CD8-positive, alpha-beta memory T cell (primary cell): Measurements from ENCODE around the gene SMARCAL1. TPM values are rescaled to one million over a fixed set of nuclear protein-coding genes. Genes with fewer than 3 reads are reported as not detected.

Experiments
- CTCF ChIA-PET: fragments of 350-600 bp; sonication (Branson Sonifier 250); formaldehyde crosslinking; loops from one replicate; lab custom pipeline; 2021; ENCODE audit warnings: antibody characterized with exemption; lab: Charles Lee
- POLR2A ChIA-PET: fragments of 350-600 bp; sonication (Branson Sonifier 250); formaldehyde crosslinking; loops from one replicate; lab custom pipeline; 2021; ENCODE audit warnings: antibody characterized with exemption; lab: Charles Lee
- DNase-seq, 5 donors: peaks; one replicate each; pipeline versions ENCODE4 v3.0.0 to v3.0.0-alpha.2; 2020 to 2022; ENCODE audit warnings: mixed read lengths in 1 of 5
- H3K27ac ChIP-seq: one replicate; pipeline ENCODE4 v1.7.0; 2013; ENCODE audit warnings: low read depth, mild to moderate bottlenecking, low read length, moderate library complexity
- H3K27me3 ChIP-seq: 2 replicates; pipeline ENCODE4 v1.7.0; 2013; ENCODE audit warnings: low read length, mild to moderate bottlenecking; ENCODE audit not compliant: insufficient read depth, poor library complexity, severe bottlenecking
- H3K36me3 ChIP-seq: 2 replicates; pipeline ENCODE4 v1.7.0; 2013; ENCODE audit warnings: mild to moderate bottlenecking, low read length, moderate library complexity; ENCODE audit not compliant: insufficient read depth
- H3K4me1 ChIP-seq: 2 replicates; pipeline ENCODE4 v1.7.0; 2013; ENCODE audit warnings: mild to moderate bottlenecking, low read length, moderate library complexity; ENCODE audit not compliant: insufficient read depth
- H3K4me3 ChIP-seq: 2 replicates; pipeline ENCODE4 v1.7.0; 2013; ENCODE audit warnings: mild to moderate bottlenecking, low read length
- H3K9me3 ChIP-seq: 2 replicates; pipeline ENCODE4 v1.7.0; 2013; ENCODE audit warnings: mild to moderate bottlenecking, low read length
- H3K27ac Mint-ChIP-seq, 8 donors: one replicate each; pipeline ENCODE4 v1.8.0; 2020 to 2021; ENCODE audit warnings: mixed read lengths in 8 of 8, mild to moderate bottlenecking in 6 of 8, inconsistent platforms in 3 of 8, moderate library complexity in 3 of 8
- H3K27me3 Mint-ChIP-seq, 2 donors: one replicate each; pipeline ENCODE4 v1.8.0; 2020 to 2021; ENCODE audit warnings: mixed read lengths in 2 of 2, mild to moderate bottlenecking in 1 of 2, moderate library complexity in 1 of 2
- H3K36me3 Mint-ChIP-seq, 3 donors: one replicate each; pipeline ENCODE4 v1.8.0; 2020 to 2021; ENCODE audit warnings: mixed read lengths in 3 of 3, inconsistent platforms in 1 of 3, mild to moderate bottlenecking in 1 of 3
- H3K4me1 Mint-ChIP-seq, 3 donors: one replicate each; pipeline ENCODE4 v1.8.0; 2020 to 2021; ENCODE audit warnings: mixed read lengths in 3 of 3, inconsistent platforms in 1 of 3, mild to moderate bottlenecking in 1 of 3
- H3K4me3 Mint-ChIP-seq, 7 donors: one replicate each; pipeline ENCODE4 v1.8.0; 2020 to 2021; ENCODE audit warnings: mixed read lengths in 7 of 7, mild to moderate bottlenecking in 6 of 7, moderate library complexity in 4 of 7, inconsistent platforms in 2 of 7
- H3K9me3 Mint-ChIP-seq, 5 donors: one replicate each; pipeline ENCODE4 v1.8.0; 2020 to 2022; ENCODE audit warnings: mixed read lengths in 5 of 5, mild to moderate bottlenecking in 3 of 5, moderate library complexity in 2 of 5, inconsistent platforms in 1 of 5
- polyA plus RNA-seq: library from polyadenylated mRNA; unstranded; fragments of 300-500 nt; fragmentation: Illumina TruSeq; gene quantifications from one replicate; pipeline ENCODE4 v1.2.3, GENCODE V29; 2021
- total RNA-seq, 2 experiments: library from RNA; stranded (reverse); gene quantifications; one replicate each; pipeline ENCODE4 v1.2.3, GENCODE V29; 2021

The SMARCAL1 gene
- total and polyA plus RNA-seq, 3 experiments from 2014 or later, result 26.7 to 29.3 (median 28.2) TPM

DNA sequence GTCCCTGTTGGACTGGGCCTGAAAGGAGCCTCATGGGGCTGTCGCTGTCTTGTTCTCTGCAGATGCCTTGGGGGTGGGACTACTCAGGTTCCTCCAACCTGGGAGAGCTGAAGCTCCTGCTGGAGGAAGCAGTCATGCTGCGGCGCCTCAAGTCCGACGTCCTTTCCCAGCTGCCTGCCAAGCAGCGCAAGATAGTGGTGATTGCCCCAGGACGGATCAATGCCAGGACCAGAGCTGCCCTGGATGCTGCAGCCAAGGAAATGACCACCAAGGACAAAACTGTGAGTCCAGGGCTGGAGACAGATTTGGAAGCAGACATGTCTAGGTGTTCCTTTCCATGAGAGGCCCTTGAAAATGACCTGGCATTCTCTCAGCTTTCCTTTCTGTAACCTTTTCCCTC, 38.5 kb downstream of the SMARCAL1 start:
- Mint-ChIP-seq H3K36me3 (peaks cover 54 to 96% (median 58%) of the 10 kb centered on the region in 3 donors), H3K4me1 (no peaks in the 10 kb centered on the region), H3K9me3 (peaks cover 0 to 8% (median 2%) of the 10 kb centered on the region in 5 donors), H3K27me3 (no peaks in the 10 kb centered on the region), H3K4me3 (no peak overlapping the region), H3K27ac (no peak overlapping the region)
- H3K4me3 ChIP-seq, result no peak overlapping the region
- H3K36me3 ChIP-seq, result peaks cover 54% of the 10 kb centered on the region
- H3K9me3 ChIP-seq, result no peaks in the 10 kb centered on the region
- ChIA-PET CTCF (no interaction called here), POLR2A (interaction anchor here (0.6 kb wide), 1 partner anchor 48 kb away, joined by 3 read pairs; no protein-coding TSS in a partner anchor)
- no peak for DNase-seq
- H3K27me3 ChIP-seq, result no peaks in the 10 kb centered on the region
- no peaks in the 10 kb centered on the region for H3K4me1 ChIP-seq
- H3K27ac ChIP-seq, result no peak overlapping the region

DNA sequence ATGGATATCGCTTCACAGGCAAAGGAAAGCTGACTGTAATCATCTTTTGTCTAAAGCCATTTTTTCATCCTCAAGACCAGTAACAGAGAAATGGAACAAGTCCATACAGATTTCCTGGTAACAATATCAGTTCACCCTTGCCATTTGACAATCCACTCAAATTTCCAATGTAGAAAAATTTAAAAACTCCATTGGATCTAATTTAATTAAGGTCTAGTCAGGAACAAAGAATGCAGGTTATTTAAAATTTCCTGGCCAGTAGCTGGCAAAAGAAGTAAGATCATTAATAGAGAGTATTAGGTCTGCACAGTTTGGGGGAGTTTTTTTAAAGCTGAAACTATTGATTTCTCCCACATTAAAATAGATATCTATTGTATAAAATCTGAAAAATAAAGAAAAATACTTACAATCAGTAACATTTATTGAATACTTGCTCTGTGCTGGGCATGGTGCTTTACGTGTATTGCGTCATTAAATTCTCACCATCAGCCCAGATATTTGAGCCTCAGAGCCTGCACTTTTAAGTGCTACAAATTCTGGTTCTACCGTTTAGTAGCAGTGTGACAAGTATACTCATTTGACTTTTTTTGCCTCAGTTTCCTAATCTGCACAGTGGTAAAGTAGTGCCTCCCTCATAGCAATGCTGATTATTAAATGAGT, 41.8 kb downstream of the SMARCAL1 start:
- Mint-ChIP-seq H3K4me1 (no peaks in the 10 kb centered on the region), H3K27me3 (no peaks in the 10 kb centered on the region), H3K4me3 (no peak overlapping the region), H3K36me3 (peaks cover 28 to 68% (median 29%) of the 10 kb centered on the region in 3 donors), H3K9me3 (no peaks in the 10 kb centered on the region), H3K27ac (no peak overlapping the region)
- ChIA-PET CTCF (no interaction called here), POLR2A (no interaction called here)
- Histone ChIP-seq H3K27me3 (no peaks in the 10 kb centered on the region), H3K36me3 (peaks cover 28% of the 10 kb centered on the region), H3K9me3 (no peaks in the 10 kb centered on the region), H3K4me3 (no peak overlapping the region), H3K27ac (no peak overlapping the region), H3K4me1 (no peaks in the 10 kb centered on the region)
- no peak for DNase-seq

DNA sequence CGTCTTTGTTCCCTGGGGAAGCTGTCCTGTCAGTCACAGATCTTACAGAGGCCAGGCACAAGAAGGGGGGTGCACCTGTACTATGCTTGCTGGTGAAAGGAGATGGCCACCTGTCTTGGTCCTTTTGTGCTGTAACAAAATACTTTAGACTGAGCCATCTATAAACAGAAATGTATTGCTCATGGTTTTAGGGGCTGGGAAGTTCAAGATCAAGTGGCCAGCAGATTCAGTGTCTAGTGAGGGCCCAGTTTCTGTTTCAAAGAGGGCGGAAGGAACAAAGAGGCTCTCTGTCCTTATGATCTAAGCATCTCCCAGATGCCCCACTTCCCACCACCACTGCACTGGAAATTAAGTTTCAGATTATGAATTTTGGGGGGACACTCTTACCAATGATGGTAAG, 50.9 kb downstream of the SMARCAL1 start:
- H3K27me3 Mint-ChIP-seq, result peaks cover 0 to 3% of the 10 kb centered on the region in 2 donors
- no peaks in the 10 kb centered on the region for H3K9me3 Mint-ChIP-seq

DNA sequence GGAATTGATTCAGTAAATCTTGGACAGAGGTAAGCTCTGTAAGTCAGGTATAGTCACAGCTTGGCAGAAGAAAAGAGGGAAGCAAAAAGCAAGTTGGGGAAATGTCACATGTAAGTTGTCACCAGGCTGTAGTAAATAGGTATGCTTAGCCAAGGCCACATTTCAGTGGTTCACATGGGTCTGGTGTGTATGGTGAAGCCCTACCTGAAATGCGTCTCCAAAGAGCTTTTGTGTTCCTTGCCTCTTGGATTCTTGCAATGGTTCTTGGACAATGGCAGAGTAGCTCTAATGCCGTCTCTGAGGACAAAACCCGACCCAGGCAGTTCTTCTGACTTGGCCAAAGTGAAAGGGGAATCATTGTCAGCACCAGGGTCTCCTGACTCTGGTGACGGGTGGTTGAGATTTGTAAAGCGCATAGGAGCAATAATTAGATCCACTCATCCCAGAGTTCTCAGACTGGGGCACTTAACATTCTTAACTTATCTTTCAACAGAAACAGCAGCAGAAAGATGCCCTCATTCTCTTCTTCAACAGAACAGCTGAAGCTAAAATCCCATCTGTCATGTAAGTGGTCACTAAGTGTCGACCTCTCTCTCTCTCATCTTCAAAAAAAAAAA, 51.9 kb downstream of the SMARCAL1 start:
- Histone ChIP-seq H3K36me3 (no peaks in the 10 kb centered on the region), H3K27me3 (no peaks in the 10 kb centered on the region), H3K4me3 (no peak overlapping the region), H3K9me3 (no peaks in the 10 kb centered on the region), H3K27ac (no peak overlapping the region), H3K4me1 (no peaks in the 10 kb centered on the region)
- ChIA-PET CTCF (no interaction called here), POLR2A (no interaction called here)
- Mint-ChIP-seq H3K36me3 (peaks cover 7 to 57% (median 24%) of the 10 kb centered on the region in 3 donors), H3K27me3 (peaks cover 0 to 3% of the 10 kb centered on the region in 2 donors), H3K4me3 (no peak overlapping the region), H3K4me1 (no peaks in the 10 kb centered on the region), H3K27ac (peak overlapping the region in 1 of 8 donors; percentile 51), H3K9me3 (no peaks in the 10 kb centered on the region)
- DNase-seq, result no peak

More for the DNA sequence above, 50.9 kb downstream of the SMARCAL1 start:
- H3K4me1 ChIP-seq, result no peaks in the 10 kb centered on the region
- no peak overlapping the region for H3K4me3 ChIP-seq
- ChIA-PET CTCF (no interaction called here), POLR2A (no interaction called here)
- Mint-ChIP-seq H3K4me1 (no peaks in the 10 kb centered on the region), H3K27ac (peak overlapping the region in 3 of 8 donors; percentile 23 to 55 (median 23)), H3K36me3 (peaks cover 4 to 52% (median 22%) of the 10 kb centered on the region in 3 donors), H3K4me3 (no peak overlapping the region)
- H3K27me3 ChIP-seq, result no peaks in the 10 kb centered on the region
- H3K9me3 ChIP-seq, result no peaks in the 10 kb centered on the region
- no peak for DNase-seq
- no peak overlapping the region for H3K27ac ChIP-seq
- no peaks in the 10 kb centered on the region for H3K36me3 ChIP-seq

DNA sequence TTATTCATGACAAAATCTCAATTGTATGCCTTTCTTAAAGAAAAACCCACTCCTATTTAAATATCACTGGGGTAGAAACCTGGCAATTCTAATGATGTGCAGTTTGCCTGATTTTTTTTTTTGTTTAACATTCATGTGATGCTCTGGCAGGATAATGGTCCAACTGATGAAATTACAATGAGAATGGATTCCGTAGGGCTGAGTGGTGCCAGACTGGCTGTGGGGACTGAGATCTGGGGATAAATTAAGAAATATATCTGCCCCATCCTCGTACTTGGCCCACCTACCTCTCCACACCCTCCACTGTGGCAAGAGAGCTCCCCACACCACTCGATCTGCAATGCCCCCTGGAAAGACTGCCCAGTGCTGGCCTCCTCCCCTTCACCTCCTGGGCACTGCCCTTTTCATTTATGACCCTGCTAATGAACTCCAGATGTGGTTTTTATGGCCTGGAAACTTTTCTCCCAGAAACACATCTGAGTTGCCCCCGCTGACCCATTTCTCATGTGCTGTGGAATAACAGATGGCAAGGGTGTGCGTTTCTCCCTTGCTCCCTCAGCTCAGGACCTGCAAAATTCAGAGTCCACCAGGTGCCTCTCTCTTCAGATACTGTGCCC, 53.4 kb downstream of the SMARCAL1 start:
- peaks cover 0 to 3% of the 10 kb centered on the region in 2 donors for H3K27me3 Mint-ChIP-seq
- H3K36me3 Mint-ChIP-seq, result peaks cover 7 to 68% (median 28%) of the 10 kb centered on the region in 3 donors
- Histone ChIP-seq H3K9me3 (no peaks in the 10 kb centered on the region), H3K27ac (no peak overlapping the region), H3K36me3 (no peaks in the 10 kb centered on the region), H3K4me3 (no peak overlapping the region), H3K4me1 (no peaks in the 10 kb centered on the region), H3K27me3 (no peaks in the 10 kb centered on the region)
- no peak for DNase-seq
- H3K9me3 Mint-ChIP-seq, result no peaks in the 10 kb centered on the region
- H3K4me3 Mint-ChIP-seq, result no peak overlapping the region
- POLR2A ChIA-PET, result no interaction called here
- CTCF ChIA-PET, result no interaction called here
- H3K4me1 Mint-ChIP-seq, result no peaks in the 10 kb centered on the region
- peak overlapping the region in 1 of 8 donors; percentile 52 for H3K27ac Mint-ChIP-seq

DNA sequence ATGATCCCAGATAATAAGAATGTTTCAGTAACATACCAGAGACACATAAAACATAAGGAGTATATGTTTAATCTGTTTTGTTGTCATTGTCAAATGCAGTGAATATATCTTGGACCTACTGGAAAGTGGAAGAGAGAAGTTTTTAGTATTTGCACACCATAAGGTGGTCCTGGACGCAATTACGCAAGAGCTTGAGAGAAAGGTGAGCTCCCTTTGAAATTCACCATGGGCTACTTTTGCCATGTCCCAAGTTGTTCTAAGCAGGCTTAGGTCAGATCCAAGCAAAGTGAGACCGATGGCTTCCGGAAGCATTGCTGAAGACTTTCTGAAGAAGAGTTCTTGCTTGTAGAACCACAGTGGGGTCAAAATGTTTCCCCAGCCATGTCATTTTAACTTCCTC, 55.6 kb downstream of the SMARCAL1 start:
- ChIA-PET CTCF (no interaction called here), POLR2A (no interaction called here)
- Mint-ChIP-seq H3K27ac (peak overlapping the region in 2 of 8 donors; percentile 1 to 56), H3K36me3 (peaks cover 7 to 69% (median 30%) of the 10 kb centered on the region in 3 donors), H3K4me1 (no peaks in the 10 kb centered on the region), H3K9me3 (no peaks in the 10 kb centered on the region), H3K4me3 (no peak overlapping the region), H3K27me3 (peaks cover 0 to 3% of the 10 kb centered on the region in 2 donors)
- Histone ChIP-seq H3K4me1 (no peaks in the 10 kb centered on the region), H3K27ac (no peak overlapping the region), H3K27me3 (no peaks in the 10 kb centered on the region), H3K36me3 (no peaks in the 10 kb centered on the region), H3K4me3 (no peak overlapping the region), H3K9me3 (no peaks in the 10 kb centered on the region)
- no peak for DNase-seq

DNA sequence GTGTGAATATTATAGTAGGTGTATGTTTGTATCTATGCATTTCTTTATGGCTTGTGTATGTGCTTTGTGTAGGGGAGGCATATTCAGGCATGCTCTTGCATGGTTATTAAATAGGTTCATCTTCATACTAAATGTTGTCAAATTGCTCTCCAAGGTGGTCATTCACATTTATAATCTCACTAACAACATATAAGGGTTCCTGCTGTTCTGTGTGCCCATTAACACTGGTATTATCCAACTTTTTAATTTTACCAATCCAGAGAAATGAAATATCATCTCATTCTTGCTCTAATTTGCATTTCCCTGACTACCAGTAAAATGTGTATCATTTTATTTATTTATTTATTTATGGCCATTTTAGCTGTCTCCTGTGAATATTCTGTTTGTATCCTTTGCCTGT, 57.4 kb downstream of the SMARCAL1 start:
- H3K27ac ChIP-seq, result no peak overlapping the region
- ChIA-PET CTCF (no interaction called here), POLR2A (no interaction called here)
- no peaks in the 10 kb centered on the region for H3K27me3 ChIP-seq
- Mint-ChIP-seq H3K27me3 (peaks cover 0 to 2% of the 10 kb centered on the region in 2 donors), H3K36me3 (peaks cover 7 to 57% (median 20%) of the 10 kb centered on the region in 3 donors), H3K27ac (no peak overlapping the region), H3K4me1 (peaks cover 0 to 2% (median 1%) of the 10 kb centered on the region in 3 donors), H3K4me3 (no peak overlapping the region), H3K9me3 (no peaks in the 10 kb centered on the region)
- H3K9me3 ChIP-seq, result no peaks in the 10 kb centered on the region
- DNase-seq, result no peak
- H3K4me1 ChIP-seq, result no peaks in the 10 kb centered on the region
- no peaks in the 10 kb centered on the region for H3K36me3 ChIP-seq
- H3K4me3 ChIP-seq, result no peak overlapping the region

DNA sequence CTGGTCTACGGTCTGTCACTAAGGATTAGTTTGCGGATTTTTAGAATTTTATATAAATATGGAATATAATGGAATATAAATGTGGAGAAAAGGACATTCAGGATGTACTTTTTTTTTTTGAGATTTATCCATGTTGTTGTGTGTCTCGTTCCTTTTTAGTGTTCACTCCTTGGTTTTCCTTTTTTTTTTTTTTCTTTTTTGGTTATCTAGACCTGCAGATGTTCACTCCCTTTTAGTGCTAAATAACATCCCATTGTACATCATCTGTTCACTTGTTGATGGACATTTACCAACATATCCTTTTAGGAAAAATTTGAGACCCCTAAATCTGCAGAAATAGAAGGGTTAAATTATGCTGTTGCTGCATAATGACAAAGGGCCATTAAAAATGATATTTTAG, 60.9 kb downstream of the SMARCAL1 start:
- CTCF ChIA-PET, result no interaction called here
- Histone ChIP-seq H3K9me3 (no peaks in the 10 kb centered on the region), H3K4me1 (peaks cover 5% of the 10 kb centered on the region), H3K27me3 (no peaks in the 10 kb centered on the region), H3K27ac (no peak overlapping the region), H3K4me3 (no peak overlapping the region), H3K36me3 (peaks cover 12% of the 10 kb centered on the region)
- no peak for DNase-seq
- H3K27ac Mint-ChIP-seq, result no peak overlapping the region
- POLR2A ChIA-PET, result no interaction called here
- H3K4me1 Mint-ChIP-seq, result peaks cover 4 to 11% (median 11%) of the 10 kb centered on the region in 3 donors
- H3K9me3 Mint-ChIP-seq, result no peaks in the 10 kb centered on the region
- H3K27me3 Mint-ChIP-seq, result no peaks in the 10 kb centered on the region
- peaks cover 3 to 54% (median 23%) of the 10 kb centered on the region in 3 donors for H3K36me3 Mint-ChIP-seq
- no peak overlapping the region for H3K4me3 Mint-ChIP-seq
